Hepatocyte (in vitro differentiated cells): ENCODE results near the gene ADSL. TPM values are rescaled to one million over a fixed set of nuclear protein-coding genes. Genes with fewer than 3 reads are reported as not detected.

Source experiments
- DNase-seq: peaks from one replicate; pipeline ENCODE4 v3.0.0-alpha.2; 2016; ENCODE audit warnings: low spot score
- H2AFZ ChIP-seq: fragments of 200-600 bp; sonication (generic); 2 replicates; pipeline ENCODE4 v1.6.0; 2016; ENCODE audit warnings: antibody characterized with exemption, mild to moderate bottlenecking
- H3K27ac ChIP-seq: fragments of 200-600 bp; sonication (generic); 2 replicates; pipeline ENCODE4 v1.5.1; 2016; ENCODE audit warnings: mild to moderate bottlenecking
- H3K27me3 ChIP-seq: fragments of 200-600 bp; sonication (generic); 2 replicates; pipeline ENCODE4 v1.6.1; 2016
- H3K36me3 ChIP-seq: fragments of 200-600 bp; sonication (generic); replicated peaks from 2 replicates; pipeline ENCODE4 v1.5.1; 2016; ENCODE audit warnings: low read depth; ENCODE audit not compliant: insufficient read depth
- H3K4me1 ChIP-seq: fragments of 200-600 bp; sonication (generic); 2 replicates; pipeline ENCODE4 v1.5.1; 2016; ENCODE audit warnings: mild to moderate bottlenecking, moderate library complexity; ENCODE audit not compliant: insufficient read depth
- H3K4me2 ChIP-seq: fragments of 200-600 bp; sonication (generic); 2 replicates; pipeline ENCODE4 v1.6.0; 2016
- H3K4me3 ChIP-seq: fragments of 200-600 bp; sonication (generic); 2 replicates; pipeline ENCODE4 v1.5.1; 2016; ENCODE audit warnings: mild to moderate bottlenecking
- H3K79me2 ChIP-seq: fragments of 200-600 bp; sonication (generic); 2 replicates; pipeline ENCODE4 v1.6.0; 2017; ENCODE audit warnings: mild to moderate bottlenecking
- H3K9me2 ChIP-seq: fragments of 200-600 bp; sonication (generic); replicated peaks from 2 replicates; pipeline ENCODE4 v1.6.0; 2017; ENCODE audit warnings: mild to moderate bottlenecking; ENCODE audit not compliant: insufficient read depth
- H3K9me3 ChIP-seq: fragments of 200-600 bp; sonication (generic); 2 replicates; pipeline ENCODE4 v1.5.1; 2016; ENCODE audit warnings: low read depth, mild to moderate bottlenecking
- H4K20me1 ChIP-seq: fragments of 200-600 bp; sonication (generic); 2 replicates; pipeline ENCODE4 v1.6.0; 2016; ENCODE audit warnings: mild to moderate bottlenecking; ENCODE audit not compliant: insufficient read depth, poor library complexity, severe bottlenecking
- CTCF ChIP-seq: fragments of 200-600 bp; sonication (generic); IDR thresholded peaks from 2 replicates; pipeline ENCODE4 v1.5.1; 2016; ENCODE audit warnings: antibody characterized with exemption, mild to moderate bottlenecking; ENCODE audit not compliant: poor library complexity
- EZH2 ChIP-seq: fragments of 200-600 bp; sonication (generic); IDR thresholded peaks from 2 replicates; pipeline ENCODE4 v1.6.1; 2016; ENCODE audit warnings: antibody characterized with exemption, mild to moderate bottlenecking, borderline replicate concordance
- EZH2phosphoT487 ChIP-seq: fragments of 200-600 bp; sonication (generic); IDR thresholded peaks from one replicate; pipeline ENCODE4 v1.6.1; 2018; ENCODE audit warnings: antibody characterized with exemption, mild to moderate bottlenecking, low read depth, moderate library complexity; ENCODE audit not compliant: unreplicated experiment, severe bottlenecking
- WGBS: methylation state at CpG from one replicate; pipeline ENCODE4 v1.1.6; 2016; ENCODE audit warnings: low lambda C conversion rate; ENCODE audit errors: missing lambda C conversion rate; 5-methylcytosine and 5-hydroxymethylcytosine counted together
- polyA plus RNA-seq: library from polyadenylated mRNA; unstranded; fragments of >200 nt; fragmentation: Nextera tagmentation; extraction: Ambion mirVana; gene quantifications from 2 replicates; pipeline ENCODE4 v1.2.1, GENCODE V29; 2016
- total RNA-seq: library from RNA; depleted of rRNA; stranded (reverse); fragments of >200 nt; gene quantifications from 2 replicates; pipeline ENCODE4 v1.2.3, GENCODE V29; 2014

ADSL gene
- total and polyA plus RNA-seq, 2 experiments from 2014 or later, result 54.8 to 81.8 TPM

DNA sequence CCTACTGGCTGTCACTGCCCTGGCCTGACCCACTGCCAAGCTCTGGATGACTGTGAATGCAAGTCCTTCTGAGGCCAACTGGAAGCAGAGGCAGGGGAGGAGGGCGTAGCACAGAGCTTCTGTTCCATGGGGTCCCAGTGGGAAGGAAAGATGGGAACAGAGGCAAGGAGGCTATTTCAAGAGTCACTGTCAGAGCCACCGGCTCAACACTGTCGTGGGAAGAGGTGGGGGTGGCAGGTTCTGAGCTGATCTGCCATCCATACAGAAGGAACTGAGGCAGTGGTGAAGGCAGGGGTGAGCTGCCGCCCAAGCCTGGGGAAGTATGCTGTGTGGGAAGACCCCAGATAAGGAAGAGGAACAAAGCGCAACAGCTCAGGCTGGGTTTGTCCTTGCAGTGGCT is 78.8 kb downstream of the ADSL start:
- Histone ChIP-seq H3K4me1 (no peaks in the 10 kb centered on the region), H3K9me2 (no peaks in the 10 kb centered on the region), H2AFZ (no peak overlapping the region), H3K36me3 (no peaks in the 10 kb centered on the region), H3K4me3 (no peak overlapping the region), H3K79me2 (no peaks in the 10 kb centered on the region), H3K27ac (no peak overlapping the region), H3K4me2 (no peak overlapping the region), H3K9me3 (no peaks in the 10 kb centered on the region), H4K20me1 (no peaks in the 10 kb centered on the region), H3K27me3 (no peaks in the 10 kb centered on the region)
- DNase-seq, result no peak
- 98% methylated on average over 5 of the region's 5 CpGs for WGBS
- TF ChIP-seq EZH2phosphoT487, result no peak
- no peak for TF ChIP-seq EZH2
- no peak for TF ChIP-seq CTCF

GRCh38 chr22:40426594-40427333 is 80.5 kb downstream of the ADSL start:
- Histone ChIP-seq H3K4me1 (no peaks in the 10 kb centered on the region), H3K9me2 (no peaks in the 10 kb centered on the region), H3K27me3 (no peaks in the 10 kb centered on the region), H3K27ac (no peak overlapping the region), H3K4me3 (no peak overlapping the region), H2AFZ (no peak overlapping the region), H3K79me2 (no peaks in the 10 kb centered on the region), H4K20me1 (no peaks in the 10 kb centered on the region), H3K36me3 (no peaks in the 10 kb centered on the region), H3K4me2 (no peak overlapping the region), H3K9me3 (no peaks in the 10 kb centered on the region)
- DNase-seq, result no peak
- no peak for TF ChIP-seq EZH2
- no peak for TF ChIP-seq EZH2phosphoT487
- TF ChIP-seq CTCF, result no peak
- WGBS, result 96% methylated on average over 9 of the region's 9 CpGs

DNA sequence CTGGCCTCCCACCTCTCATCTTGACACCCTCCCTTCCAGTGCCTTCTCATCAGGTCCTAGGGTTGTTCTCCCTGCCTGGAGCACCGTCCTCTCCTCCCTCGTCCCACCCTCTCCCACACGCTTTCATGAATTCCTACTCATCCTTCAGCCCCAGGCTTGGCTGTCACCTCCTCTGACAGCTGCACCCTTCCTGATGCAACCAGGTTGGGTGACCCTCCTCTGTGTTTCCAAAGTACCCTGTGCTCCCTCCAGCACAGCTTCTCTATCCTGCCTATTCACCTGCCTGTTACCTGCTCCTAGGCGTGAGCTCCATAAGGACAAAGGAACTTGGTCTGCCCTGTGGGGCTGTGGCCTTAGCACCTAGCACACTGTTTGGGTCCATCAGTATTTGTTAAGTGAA is 82.5 kb downstream of the ADSL start:
- Histone ChIP-seq H3K79me2 (no peaks in the 10 kb centered on the region), H3K36me3 (no peaks in the 10 kb centered on the region), H3K9me2 (no peaks in the 10 kb centered on the region), H3K27ac (no peak overlapping the region), H3K4me1 (no peaks in the 10 kb centered on the region), H3K4me2 (no peak overlapping the region), H3K27me3 (no peaks in the 10 kb centered on the region), H2AFZ (no peak overlapping the region), H3K9me3 (no peaks in the 10 kb centered on the region), H4K20me1 (no peaks in the 10 kb centered on the region), H3K4me3 (no peak overlapping the region)
- WGBS, result 95% methylated on average over 4 of the region's 4 CpGs
- TF ChIP-seq EZH2phosphoT487 (no peak), CTCF (no peak), EZH2 (no peak)
- DNase-seq, result no peak
